UCSD-AML1 (cell line): ENCODE data around the gene BNIP1.

Experiments
- DNase-seq: peaks from one replicate; lab custom pipeline; 2025; ENCODE audit not compliant: unreplicated experiment; lab: John Stamatoyannopoulos, UW

Gene BNIP1

DNA sequence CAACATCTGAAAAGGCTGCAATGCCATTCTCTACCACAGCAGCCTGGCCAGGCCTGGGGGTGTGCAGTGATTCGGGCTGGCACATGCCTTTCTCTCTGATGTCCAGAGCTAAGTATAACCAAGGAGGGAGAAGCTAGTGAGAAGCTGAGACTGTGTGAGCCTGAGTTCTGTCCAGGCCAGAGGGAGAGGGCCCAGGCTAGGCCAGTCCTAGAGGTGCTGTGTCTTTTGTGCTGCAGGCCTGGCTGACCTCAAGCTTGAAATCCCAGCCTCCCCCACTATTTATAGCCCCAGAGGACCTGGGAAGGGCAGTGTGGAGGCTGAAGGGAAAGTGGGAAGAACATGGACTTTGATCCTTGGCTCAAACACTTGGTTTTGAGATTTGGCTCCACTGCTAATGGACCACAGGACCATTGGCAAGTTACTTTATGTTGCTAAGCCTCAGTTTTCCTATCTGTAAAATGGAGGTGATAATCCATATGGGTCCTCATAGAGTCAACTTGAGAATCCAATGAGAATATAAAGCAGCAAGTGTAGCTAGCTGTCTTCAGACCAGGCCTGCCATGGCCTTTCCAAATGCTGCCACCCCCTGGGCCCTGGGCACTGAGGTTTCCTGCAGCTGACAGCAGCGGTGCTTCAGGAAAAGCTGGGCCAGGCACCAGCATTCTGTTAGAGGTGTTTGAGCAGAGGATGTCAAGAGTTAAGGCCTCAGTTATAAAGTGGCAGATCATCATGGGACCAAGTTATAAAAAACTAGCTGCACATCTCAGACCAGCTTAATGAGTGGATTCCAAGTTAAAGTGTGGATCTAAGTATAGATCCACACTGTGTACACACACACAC lies 21.1 kb downstream of the BNIP1 start:
- no peak for DNase-seq

DNA sequence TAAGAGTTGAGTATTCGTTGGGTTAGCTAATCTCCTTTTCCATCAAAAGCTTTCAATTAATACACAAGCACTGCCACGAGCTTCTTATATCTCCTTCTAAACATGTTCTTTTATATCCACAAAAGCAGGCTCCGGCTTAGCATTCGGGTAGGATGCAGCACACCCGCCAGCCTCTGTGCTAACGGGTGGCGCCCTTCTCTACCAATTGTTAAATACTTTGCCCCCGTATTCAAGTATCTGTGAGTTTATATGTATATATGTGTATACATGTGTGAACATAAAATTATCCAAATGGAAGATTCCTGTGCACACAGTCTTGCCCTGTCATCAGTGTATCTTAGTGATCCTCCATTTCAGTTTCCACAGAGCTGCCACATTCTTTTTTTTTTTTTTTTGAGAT lies 27.8 kb downstream of the BNIP1 start:
- DNase-seq = no peak

DNA sequence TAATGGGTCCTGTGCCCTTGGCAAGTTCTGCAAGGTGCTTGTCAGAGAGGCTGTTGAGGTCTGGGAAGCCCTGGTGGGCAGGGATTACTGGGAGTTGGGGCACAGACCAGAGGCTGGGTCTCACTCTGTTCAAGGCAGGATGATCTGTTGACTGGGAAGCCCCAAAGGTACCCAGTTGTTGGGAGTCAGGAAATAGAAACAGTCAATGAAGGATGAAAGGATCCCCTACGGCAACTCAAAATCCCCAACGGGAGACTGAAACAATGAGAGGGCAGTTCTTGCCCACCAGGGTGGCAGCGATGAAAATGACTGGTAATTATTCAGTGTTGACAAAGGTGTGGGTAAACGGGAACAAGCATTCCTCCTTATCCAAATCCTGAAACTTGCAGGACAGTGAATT lies 31.2 kb downstream of the BNIP1 start:
- DNase-seq = no peak

DNA sequence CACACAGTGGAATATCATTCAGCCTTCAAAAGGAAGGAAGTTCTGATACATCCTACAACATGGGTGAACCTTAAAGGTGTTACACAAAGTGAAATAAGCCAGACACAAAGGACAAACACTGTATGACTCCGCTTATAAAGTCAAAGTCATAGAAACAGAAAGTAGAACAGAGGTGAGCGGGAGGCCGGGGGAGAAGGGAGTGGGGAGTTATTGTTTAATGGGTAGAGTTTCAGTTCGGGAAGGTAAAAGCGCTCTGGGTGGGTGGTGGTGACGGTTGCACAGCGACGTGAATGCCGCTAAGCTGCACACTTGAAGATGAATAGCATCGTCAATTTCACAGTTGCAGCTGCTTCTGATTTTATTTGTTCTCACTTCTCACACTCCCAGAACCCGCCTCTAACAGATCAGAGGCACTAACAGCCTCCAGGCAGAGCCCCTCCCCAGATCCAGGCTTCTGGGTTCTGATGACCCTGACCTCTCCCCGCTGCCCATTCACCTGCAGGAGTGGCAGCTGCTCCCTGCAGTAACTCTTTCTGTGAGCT lies 34.1 kb downstream of the BNIP1 start:
- DNase-seq = no peak

DNA sequence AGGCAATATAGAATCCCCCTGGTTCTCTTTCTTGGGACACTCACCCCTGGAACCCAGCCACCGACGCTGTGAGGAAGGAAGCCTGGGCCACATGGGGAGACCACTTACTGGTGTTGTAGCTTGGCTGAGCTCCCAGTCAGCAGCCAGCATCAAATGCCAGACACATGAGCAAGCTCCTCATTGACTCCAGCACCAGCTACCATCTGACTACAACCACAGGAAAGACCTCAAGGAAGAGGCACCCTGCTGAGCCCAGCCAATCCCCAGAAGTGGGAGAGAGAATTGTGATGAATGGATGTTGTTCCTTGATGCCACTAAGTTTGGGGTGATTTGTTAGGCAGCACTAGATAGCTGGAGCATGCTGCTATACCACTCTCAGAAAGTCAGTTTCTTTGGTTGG lies 36.0 kb downstream of the BNIP1 start:
- DNase-seq = no peak

DNA sequence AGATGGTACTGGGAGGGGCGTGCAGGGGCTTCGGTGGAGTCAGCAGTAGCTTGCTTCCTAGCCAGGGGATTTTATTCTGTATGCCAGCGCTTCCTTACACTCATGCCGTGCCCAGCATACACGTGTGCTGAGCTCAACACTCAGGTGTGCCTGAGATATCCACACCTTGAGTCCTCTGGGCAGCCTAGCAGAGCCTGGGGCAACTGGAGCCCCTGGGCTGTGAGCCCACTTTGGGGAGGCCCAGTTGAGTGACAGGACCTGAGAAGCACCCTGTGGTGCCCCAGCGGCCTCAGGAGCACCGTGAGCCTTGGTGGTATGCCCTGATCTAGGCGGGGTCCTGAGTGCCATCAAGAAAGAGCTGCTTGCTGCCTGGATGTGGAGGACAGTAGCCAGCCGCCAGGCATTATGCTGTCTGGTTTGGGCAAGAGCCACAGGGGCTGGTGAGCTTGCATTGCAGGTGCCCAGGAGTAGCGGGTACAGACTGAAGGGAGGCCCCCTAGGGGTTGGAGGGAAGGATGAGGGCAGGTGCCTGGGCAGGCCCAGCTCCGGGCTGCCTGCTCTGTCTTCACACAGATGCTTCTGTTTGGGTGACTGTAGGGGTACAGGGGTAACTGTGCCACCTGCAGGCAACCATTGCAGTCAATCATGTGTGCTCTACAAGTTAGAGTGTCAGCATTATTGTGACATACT lies 42.9 kb downstream of the BNIP1 start:
- no peak for DNase-seq

DNA sequence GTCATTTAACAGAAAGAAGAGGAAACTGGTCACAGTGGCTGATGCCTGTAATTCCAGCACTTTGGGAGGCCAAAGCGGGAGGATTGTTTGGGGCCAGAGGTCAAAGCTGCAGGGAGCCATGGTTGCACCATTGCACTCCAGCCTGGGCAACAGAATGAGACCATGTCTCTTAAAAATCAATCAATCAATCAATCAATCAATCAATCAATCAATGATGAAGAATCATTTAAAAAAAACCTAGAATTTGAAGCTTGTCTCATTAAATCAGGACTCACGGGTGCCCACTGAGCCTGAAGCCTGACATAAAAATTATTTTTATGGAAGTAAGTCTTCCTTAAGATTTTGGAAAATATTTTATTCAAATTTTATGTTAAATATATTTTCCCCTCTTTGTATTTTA lies 43.9 kb downstream of the BNIP1 start:
- no peak for DNase-seq

DNA sequence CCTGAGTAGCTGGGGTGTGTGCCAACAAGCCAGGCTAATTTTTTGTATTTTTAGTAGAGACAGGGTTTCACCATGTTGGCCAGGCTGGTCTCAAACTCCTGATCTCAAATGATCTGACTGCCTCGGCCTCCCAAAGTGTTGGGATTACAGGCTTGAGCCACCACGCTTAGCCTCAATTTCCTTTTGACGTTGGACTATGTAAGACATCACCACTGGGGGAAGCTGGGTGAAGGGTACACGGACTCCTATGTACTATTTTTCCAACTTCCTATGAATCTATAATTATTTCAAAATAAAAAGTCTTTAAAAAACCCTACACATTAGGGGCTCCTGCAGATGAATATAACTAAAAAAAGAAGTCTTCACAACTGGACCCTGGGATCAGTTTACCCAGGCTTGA lies 46.7 kb downstream of the BNIP1 start:
- DNase-seq = no peak

DNA sequence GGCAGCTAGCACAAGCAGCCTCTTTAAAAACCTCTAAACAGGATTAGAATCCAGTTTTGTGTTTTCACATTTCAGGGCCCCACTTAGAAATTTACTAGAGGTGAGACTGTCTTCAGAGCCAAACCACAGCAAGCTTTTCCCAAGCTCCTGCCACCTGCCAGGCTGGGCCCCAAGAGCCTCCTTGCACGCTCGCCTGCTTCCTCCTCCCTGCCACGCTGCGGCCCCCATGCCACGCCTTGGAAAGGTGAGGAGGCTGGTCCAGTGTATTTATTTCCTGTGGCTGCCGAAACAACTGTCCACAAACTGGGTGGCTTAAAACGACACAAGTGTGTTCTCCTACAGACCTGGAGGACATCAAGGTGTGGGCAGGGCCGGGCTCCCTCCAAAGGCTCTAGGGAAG lies 47.2 kb downstream of the BNIP1 start:
- DNase-seq = no peak

DNA sequence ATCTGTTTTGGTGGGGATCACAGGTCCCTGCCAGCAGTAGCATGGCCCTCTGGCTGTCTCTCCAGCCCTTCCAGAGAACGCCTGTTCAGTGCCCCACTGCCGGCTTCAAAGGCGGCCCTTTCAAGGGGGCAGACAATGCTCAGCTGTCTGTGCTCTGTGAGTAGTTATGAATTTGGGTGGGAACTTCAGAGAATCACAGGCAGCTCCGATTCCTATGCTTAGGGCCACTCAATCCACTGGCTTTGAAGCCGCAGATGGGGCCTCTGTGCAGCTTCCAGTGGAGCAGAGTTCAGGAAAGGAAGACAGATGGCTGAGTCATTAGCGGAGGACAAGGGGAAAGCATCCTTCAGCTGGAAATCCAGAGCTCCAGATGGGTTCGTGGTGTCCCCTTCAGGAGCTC lies 48.2 kb downstream of the BNIP1 start:
- no peak for DNase-seq

DNA sequence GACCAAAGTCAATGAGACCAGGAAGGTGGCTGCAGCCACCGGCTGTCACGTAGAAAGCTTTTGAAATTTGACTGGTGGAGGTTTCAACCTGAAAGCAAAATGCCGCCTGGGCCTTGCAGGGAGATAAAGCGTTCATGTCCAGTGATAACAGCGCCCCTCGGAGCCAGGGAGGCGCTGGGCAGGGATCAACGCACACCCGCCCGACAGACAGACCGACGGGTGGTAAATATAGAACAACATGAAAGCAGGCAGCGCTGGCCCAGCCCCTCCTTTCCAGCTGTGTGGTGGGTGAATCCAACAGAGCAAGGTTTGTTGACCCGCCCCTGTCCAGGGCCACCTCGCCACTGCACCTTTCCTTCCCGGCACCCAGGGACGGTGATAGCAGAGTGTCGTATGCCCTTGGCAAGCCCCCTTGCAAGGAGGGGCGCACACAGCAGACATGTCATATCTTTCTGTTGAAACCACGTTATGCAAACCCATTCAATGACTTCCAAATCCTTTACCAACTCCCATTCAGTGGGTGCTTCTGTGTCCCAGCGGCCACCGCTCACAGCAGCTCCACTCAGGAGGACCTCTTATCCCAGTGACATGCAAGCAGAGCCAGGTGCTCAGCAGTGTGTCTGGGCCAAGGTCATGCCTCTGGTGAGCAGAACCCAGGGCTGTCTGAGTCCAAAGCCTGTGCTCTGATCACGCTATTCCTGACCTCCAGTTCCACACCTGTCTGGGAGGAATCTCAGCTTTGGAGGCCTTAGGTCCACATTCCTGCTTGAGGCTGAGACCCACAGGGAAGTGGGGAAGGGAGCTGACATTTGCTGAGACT lies 52.0 kb downstream of the BNIP1 start:
- no peak for DNase-seq

DNA sequence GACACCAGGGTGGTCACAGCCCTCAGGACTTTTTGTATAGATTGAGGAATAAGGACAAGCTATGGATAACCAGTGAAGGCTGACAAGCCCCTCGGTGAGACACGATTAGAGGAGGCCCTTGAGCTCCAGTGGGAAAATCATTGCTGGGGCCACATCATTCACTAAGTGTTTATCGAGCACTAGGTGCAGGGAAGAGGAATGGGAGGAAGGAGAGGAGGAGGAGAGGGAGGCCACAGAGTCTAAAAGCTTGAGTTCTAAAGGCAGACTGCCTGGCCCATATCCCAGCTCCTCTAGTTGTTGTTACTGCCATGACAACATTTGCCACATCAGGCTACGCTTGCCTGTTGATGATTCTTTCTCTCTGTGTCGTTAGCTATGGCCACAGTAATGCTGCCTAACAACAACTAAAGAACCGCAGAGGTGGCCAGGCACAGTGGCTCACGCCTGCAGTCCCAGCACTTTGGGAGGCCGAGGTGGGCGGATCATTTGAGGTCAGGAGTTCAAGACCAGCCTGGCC lies 53.1 kb downstream of the BNIP1 start:
- no peak for DNase-seq

DNA sequence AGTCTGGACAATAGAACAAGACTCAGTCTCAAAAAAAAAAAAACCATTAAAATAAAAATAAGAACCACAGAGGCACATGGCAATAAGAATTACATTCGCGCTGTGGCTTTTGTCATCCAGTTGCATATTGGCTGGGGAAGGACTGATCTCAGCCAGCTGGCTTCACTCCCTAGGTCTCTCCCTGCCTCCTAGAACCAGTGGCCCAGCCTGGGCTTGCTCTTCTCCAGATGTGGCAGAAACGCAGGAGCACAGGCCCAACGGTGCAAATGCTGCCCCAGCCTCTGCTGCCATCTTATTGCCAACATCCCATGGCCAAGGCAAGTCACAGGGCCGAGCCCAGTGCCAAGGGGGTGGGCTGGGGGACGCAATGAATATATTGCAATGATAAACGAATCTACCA lies 53.7 kb downstream of the BNIP1 start:
- DNase-seq = no peak

DNA sequence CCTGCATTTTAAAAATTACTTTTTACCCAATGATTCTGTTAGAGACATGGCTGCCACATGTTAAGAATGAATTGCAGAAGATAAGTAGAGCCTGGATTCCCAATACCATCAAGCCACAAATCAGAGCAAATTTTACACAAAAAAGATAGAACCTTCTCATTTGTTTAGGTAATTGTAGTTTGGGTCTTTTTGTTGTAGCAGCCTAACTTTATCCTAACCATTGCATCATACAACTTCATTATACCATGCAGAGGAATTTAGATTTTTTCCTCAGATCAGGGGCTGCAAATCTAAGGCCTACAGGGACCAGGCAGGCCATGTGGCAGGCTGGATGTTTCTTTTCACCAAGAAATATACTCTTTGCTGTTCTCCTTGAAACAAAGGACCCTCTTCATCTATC lies 56.0 kb downstream of the BNIP1 start:
- DNase-seq = no peak

DNA sequence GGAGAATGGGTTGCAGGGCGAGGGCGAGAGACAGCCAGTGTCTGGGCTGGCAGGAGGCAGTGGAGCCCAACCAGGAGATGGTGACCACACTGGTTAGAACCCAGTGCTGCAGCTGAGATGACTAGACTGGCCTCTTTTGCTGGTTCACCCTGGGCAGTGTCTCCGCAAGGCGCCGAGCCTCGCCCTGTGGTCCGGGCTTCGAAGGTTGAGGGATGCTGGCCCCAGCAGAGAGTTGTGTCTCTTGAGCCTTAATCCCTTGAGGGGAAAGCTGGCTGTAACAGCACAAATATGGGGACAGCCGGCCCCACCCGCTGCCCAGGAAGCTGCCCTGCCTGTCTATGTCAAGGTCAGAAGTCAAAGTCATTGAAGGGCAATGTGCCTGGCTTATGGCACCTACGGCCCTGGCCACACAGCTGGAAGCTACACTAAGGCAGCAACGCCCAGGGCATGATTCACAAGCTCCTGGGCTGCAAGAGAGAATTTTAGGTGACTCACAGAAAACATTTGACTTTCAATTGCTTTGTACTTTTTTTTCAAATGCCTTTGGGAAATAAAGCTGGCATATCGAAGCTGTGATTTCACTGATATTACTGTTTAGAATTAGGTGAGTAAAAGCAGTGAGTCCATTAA lies 57.4 kb downstream of the BNIP1 start:
- DNase-seq = no peak

DNA sequence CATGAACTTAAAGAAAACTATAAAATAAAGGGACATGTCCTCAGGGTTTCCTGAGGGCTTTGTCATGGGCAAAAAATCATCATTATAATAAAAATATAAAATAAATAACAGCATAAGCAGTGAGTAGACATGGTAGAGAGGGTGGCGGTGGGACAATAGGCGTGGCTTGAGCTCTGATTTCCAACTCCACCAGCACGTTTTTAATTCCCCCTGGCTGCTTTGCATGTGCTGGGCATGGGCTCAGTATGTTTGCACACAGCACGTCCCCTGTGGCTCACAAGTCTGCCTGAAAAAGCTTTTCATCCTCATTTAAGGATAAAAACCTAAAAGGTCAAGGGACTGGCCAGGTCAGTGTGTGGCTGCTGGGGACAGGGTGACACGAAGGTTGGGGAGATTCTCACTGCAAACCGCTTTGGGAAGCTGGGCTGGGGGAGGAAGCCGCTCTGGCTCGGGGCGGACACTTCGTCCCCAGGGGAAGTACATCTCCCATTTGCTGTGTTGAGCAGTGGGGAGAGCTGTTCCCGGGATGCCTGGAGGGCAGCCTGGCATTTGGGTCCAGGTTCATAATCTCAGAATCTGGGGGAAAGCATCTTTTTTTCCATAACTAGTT lies 58.0 kb downstream of the BNIP1 start:
- no peak for DNase-seq

DNA sequence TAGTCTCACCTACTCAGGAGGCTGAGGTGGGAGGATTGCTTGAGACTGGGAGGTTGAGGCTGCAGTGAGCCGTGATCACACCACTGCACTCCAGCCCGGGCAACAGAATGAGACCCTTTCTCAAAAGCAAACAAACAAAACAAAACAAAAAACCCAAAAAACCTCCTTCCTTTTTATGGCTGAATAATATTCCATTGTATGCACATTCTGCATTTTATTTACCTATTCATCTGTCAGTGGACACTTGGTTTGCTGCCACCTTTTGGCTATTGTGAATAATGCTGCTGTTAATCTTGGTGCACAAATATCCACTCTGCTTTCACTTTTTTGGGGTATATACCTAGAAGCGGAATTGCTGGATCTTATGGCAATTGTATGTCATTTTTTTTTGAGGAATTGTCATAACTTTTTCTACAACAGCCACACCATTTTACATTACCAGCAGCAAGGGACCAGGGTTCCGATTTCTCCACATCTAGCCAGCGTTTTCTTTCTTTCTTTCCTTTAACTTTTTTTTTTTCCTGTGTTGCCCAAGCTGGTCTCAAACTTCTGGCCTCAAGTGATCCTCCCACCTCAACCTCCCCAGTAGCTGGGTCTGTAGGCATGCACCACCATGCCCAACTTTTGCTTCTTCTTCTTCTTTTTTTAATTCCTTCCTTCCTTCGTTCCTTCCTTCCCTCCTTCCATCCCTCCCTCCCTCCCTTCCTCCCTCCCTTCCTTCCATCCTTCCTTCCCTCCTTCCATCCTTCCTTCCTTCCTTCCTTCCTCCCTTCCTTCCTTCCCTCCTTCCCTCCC lies 60.1 kb downstream of the BNIP1 start:
- DNase-seq = no peak

DNA sequence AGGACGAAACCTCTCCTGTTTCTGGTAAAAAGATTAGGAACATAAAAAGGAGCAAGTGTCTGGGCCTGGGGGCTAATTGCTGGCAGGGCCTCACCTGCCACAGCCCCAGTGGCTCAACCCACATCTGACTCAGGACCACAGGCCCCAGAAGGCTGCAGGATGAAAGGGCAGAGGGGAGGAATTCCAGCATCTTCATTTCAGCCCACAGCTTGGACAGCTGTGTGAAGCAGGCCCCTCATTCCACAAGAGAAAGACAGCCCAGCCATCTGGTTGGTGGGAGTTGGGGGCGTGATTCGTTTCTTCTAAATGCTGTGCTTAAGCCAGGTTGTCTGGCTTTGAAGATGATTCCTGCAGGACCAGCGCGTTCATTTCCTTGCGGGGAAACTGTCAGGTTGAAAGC lies 61.6 kb downstream of the BNIP1 start:
- DNase-seq = no peak

DNA sequence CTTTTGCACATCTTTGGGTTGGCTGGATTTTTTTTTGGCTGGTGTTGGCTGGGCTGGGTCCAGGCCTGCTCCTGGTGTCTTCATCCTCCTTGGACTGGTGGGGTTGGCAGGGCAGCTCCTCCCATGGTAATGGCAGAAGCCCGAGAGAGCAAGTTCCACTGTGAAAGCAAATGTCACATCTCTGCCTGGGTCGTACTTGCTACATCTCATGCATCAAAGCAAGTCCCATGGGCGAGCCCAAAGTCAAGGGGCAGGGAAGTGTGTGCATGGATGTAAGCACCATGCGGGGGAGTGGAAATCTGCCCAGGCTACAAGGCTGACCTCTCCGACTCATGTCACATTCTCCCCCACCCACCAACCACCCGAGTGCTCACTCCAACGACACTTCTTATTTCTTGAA lies 64.0 kb downstream of the BNIP1 start:
- no peak for DNase-seq

DNA sequence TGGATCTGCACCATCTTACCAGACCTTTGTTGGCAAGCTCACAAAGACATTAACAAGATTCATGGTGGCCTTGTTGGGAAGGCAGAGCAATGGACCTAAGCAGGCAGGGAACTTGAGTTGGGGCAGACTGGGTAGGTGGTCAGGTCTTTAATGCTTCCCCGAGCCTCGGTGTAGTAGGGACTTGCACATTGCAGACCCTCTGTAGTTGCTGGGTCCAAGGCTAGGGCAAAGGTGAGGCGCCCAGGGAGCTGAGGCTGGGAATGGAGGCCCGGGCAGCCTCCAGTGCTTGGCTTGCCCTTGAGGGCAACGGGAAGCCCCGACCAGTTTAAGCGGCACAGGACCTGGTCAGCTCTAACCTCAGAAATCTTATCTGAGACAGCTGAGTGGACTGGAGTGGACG lies 66.5 kb downstream of the BNIP1 start:
- no peak for DNase-seq
